Spinal cord (tissue), 10 donors: ENCODE data around the gene SSBP4. TPM values are rescaled to one million over a fixed set of nuclear protein-coding genes. Genes with fewer than 3 reads are reported as not detected.
A peak's percentile ranks its signal among the peaks of the same experiment; 100 is the strongest.

Experiments
- DNase-seq, 6 donors: peaks; one replicate each; pipeline versions ENCODE4 v3.0.0 to v3.0.0-alpha.2; 2013 to 2015; ENCODE audit warnings: low spot score in 6 of 6, low read depth in 4 of 6
- H3K27ac ChIP-seq: one replicate; pipeline ENCODE4 v1.5.1; 2013; ENCODE audit warnings: low read depth, low read length, control low read depth
- H3K27me3 ChIP-seq: one replicate; pipeline ENCODE4 v1.6.1; 2013; ENCODE audit warnings: low read length; ENCODE audit not compliant: control insufficient read depth, insufficient read depth
- H3K36me3 ChIP-seq: one replicate; pipeline ENCODE4 v1.6.1; 2013; ENCODE audit warnings: low read length; ENCODE audit not compliant: control insufficient read depth, insufficient read depth
- H3K4me1 ChIP-seq: one replicate; pipeline ENCODE4 v1.6.1; 2013; ENCODE audit warnings: low read length; ENCODE audit not compliant: control insufficient read depth, insufficient read depth
- H3K4me3 ChIP-seq: one replicate; pipeline ENCODE4 v1.5.1; 2013; ENCODE audit warnings: low read depth, low read length, control low read depth
- H3K9me3 ChIP-seq: one replicate; pipeline ENCODE4 v1.6.1; 2013; ENCODE audit warnings: low read length; ENCODE audit not compliant: control insufficient read depth, insufficient read depth
- WGBS: methylation state at CpG from one replicate; pipeline ENCODE4 v1.1.5; 2013; ENCODE audit warnings: missing lambda C conversion rate; ENCODE audit not compliant: insufficient coverage; 5-methylcytosine and 5-hydroxymethylcytosine counted together
- polyA plus RNA-seq, 2 donors: library from polyadenylated mRNA; unstranded; fragments of 120-200 nt; gene quantifications; one replicate each; pipeline ENCODE4 v1.2.1, GENCODE V29; 2013; ENCODE audit not compliant: insufficient read length in 2 of 2
- total RNA-seq, 2 donors: library from RNA; depleted of rRNA in 1 of 2; stranded (reverse); fragments of 120-200 nt in 1 of 2; fragments of >200 nt in 1 of 2; gene quantifications; one replicate each; pipeline versions ENCODE4 v1.2.3 to v1.2.4, GENCODE V29; 2013 to 2014
- donor health status: healthy.

Gene SSBP4
- total and polyA plus RNA-seq, 4 donors, result 33.5 to 166 (median 128) TPM

- Histone ChIP-seq H3K36me3 (peaks cover 56% of the 10 kb centered on the region), H3K4me1 (peaks cover 54% of the 10 kb centered on the region), H3K27ac (peak overlapping the region; percentile 2), H3K27me3 (no peaks in the 10 kb centered on the region), H3K4me3 (peak overlapping the region; percentile 68), H3K9me3 (no peaks in the 10 kb centered on the region)
- 19% methylated on average over 59 of the region's 67 CpGs for WGBS
- DNase-seq, result peak in 2 of 6 donors; percentile 88 to 91
Measured at GRCh38 chr19:18436671-18437490, 17.7 kb downstream of the SSBP4 start.

DNA sequence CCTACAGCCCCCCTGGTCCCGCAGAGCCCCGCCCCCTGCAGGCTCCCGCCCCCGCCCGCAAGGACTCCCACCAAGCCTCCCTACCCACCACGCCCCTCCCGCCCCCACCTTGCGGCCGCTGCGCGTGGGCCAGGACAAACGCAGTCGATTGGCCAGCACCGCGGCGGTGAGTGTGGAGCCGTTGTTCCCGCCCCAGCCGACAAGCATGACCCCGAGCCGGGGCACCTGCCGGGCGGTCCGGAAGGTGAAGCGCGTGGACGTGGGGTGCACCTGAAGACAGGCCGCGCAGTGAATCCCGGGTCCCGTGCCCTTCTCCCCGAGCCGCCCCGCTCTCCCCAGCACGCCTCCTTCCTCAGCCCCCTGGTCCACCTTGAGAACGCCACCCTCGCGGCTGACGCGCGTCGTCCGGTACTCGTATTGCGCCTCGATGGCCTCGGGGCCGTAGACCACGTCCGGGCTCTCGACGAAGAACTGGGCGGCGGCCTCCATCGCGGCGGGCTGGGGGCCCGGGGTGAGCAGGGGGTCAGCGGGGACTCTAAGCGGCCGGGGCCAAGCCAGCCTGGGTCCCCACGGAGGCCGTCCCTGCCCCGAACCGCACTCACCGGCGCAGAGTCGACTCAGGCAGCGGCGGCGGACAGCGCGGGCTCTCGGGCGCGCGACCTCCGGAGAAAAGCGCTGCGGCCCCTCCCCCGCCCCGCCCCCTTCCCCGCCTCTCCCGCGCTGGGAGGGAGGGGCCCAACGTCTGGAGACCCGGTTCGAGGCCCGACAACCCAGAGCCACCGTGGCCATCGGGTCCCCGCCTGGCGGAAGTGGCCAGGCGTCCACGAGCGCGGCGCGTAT lies 18.5 kb downstream of the SSBP4 start, which contains the start of gene ISYNA1:
TSS of gene ISYNA1 (minus strand) at position 643 of the 840 bp plus-strand sequence. CDS start at position 489, 154 bp downstream.
- Histone ChIP-seq H3K4me1 (peaks cover 48% of the 10 kb centered on the region), H3K27me3 (no peaks in the 10 kb centered on the region), H3K9me3 (no peaks in the 10 kb centered on the region), H3K4me3 (peak within 1 kb of the TSS; percentile 68), H3K27ac (peak within 1 kb of the TSS; percentile 71), H3K36me3 (peaks cover 56% of the 10 kb centered on the region)
- WGBS, result under 1% methylated on average over 91 of the region's 99 CpGs
- DNase-seq, result peak in 2 of 6 donors; percentile 84 to 86

GRCh38 chr19:18438331-18439024 lies 19.3 kb downstream of the SSBP4 start:
- DNase-seq, result peak in 1 of 6 donors; percentile 62
- Histone ChIP-seq H3K4me1 (peaks cover 41% of the 10 kb centered on the region), H3K9me3 (no peaks in the 10 kb centered on the region), H3K36me3 (peaks cover 58% of the 10 kb centered on the region), H3K27me3 (no peaks in the 10 kb centered on the region), H3K27ac (peak overlapping the region; percentile 67), H3K4me3 (peak overlapping the region; percentile 46)
- 24% methylated on average over 22 of the region's 24 CpGs for WGBS

GRCh38 chr19:18439025-18439909 lies 20.1 kb downstream of the SSBP4 start:
- Histone ChIP-seq H3K4me3 (no peak overlapping the region), H3K36me3 (peaks cover 62% of the 10 kb centered on the region), H3K4me1 (peaks cover 35% of the 10 kb centered on the region), H3K9me3 (no peaks in the 10 kb centered on the region), H3K27ac (peak overlapping the region; percentile 67), H3K27me3 (no peaks in the 10 kb centered on the region)
- 39% methylated on average over 11 of the region's 13 CpGs for WGBS
- DNase-seq, result no peak

GRCh38 chr19:18439910-18440237 lies 20.7 kb downstream of the SSBP4 start:
- no peaks in the 10 kb centered on the region for H3K9me3 ChIP-seq
- WGBS, result 95% methylated on average over 5 of the region's 9 CpGs
- H3K27ac ChIP-seq, result no peak overlapping the region
- H3K4me1 ChIP-seq, result peaks cover 29% of the 10 kb centered on the region
- DNase-seq, result no peak
- H3K4me3 ChIP-seq, result no peak overlapping the region
- peaks cover 62% of the 10 kb centered on the region for H3K36me3 ChIP-seq
- no peaks in the 10 kb centered on the region for H3K27me3 ChIP-seq

GRCh38 chr19:18440415-18440877 lies 21.2 kb downstream of the SSBP4 start:
- no peak overlapping the region for H3K4me3 ChIP-seq
- no peak for DNase-seq
- H3K4me1 ChIP-seq, result peaks cover 29% of the 10 kb centered on the region
- H3K27ac ChIP-seq, result no peak overlapping the region
- H3K9me3 ChIP-seq, result no peaks in the 10 kb centered on the region
- H3K36me3 ChIP-seq, result peaks cover 62% of the 10 kb centered on the region
- WGBS, result 73% methylated on average over 11 of the region's 11 CpGs
- no peaks in the 10 kb centered on the region for H3K27me3 ChIP-seq

DNA sequence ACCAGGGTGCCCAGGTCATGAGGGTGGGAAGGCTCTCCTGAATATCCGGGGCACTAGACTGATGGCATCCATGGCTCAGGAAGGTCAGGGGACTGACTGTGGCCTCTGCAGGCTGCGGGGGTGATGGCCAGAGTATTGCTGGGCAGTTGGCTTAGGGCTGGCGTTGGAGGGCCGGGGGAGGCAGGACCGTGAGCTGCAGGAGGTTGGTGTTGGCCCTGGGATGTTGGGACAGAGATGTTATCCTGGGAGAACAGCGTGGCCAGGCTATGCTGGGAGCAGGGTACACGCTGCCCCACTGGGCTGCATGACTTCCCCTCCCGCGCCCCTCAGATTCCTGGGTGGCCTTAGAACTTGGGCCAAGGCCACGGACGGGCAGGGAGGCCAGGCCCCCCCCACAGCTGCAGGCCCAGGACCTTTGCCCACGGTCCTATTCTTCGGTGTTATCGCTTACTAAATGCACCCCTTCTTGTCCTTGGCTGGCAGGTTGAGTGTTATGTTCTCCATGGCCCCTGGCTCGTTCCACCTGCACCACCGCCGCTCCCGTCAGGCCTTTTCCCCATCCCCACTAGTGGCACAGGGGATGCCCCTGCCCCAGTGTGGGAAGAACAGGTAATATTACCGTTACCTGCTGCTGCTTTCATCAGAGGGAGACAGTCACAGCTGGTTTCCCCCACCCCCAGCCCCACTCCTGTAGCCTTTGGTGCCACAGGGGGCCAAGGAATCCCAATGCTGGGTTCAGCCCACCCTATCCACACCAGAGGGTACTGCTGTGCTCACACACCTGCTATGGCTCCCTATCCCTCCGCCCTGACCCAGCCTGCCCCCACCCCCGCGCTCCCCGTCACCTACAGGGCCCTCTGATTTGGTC lies 22.0 kb downstream of the SSBP4 start:
- no peak overlapping the region for H3K27ac ChIP-seq
- no peaks in the 10 kb centered on the region for H3K27me3 ChIP-seq
- DNase-seq, result no peak
- H3K9me3 ChIP-seq, result no peaks in the 10 kb centered on the region
- peaks cover 29% of the 10 kb centered on the region for H3K4me1 ChIP-seq
- WGBS, result 77% methylated on average over 16 of the region's 23 CpGs
- peaks cover 62% of the 10 kb centered on the region for H3K36me3 ChIP-seq
- no peak overlapping the region for H3K4me3 ChIP-seq
